C4-2B (cell line): Measurements from ENCODE around the gene SPIB.

Experiments
- CTCF ChIP-seq: fragments of 450-650 bp; conservative IDR thresholded peaks from 2 replicates; pipeline ENCODE4 v1.5.1; 2017; ENCODE audit warnings: mild to moderate bottlenecking
- ZFX ChIP-seq: fragments of 450-650 bp; IDR thresholded peaks from 2 replicates; pipeline ENCODE4 v1.6.1; 2017

- TF ChIP-seq CTCF (no peak), ZFX (no peak)
Measured at GRCh38 chr19:50402544-50403301, 16.0 kb upstream of the SPIB start.
